ENCODE data around the gene C11orf91.

GRCh38 chr11:33730716-33731115 is 30.1 kb upstream of the C11orf91 start:
- TF ChIP-seq EP300 (IDR thresholded peaks at IDR 0.05; ENCODE audit: borderline replicate concordance) (no peak), FOXM1 (IDR thresholded peaks at IDR 0.05; ENCODE audit: borderline replicate concordance, low read depth) (no peak), RAD21 (IDR thresholded peaks at IDR 0.05; ENCODE audit: low read depth) (no peak), CREB1 (IDR thresholded peaks at IDR 0.05; ENCODE audit: low read depth) (no peak), TAF1 (IDR thresholded peaks at IDR 0.05; ENCODE audit: low read depth) (no peak), TEAD4 (IDR thresholded peaks at IDR 0.05) (no peak), REST (IDR thresholded peaks at IDR 0.05; ENCODE audit: low read depth) (no peak), NFIC (IDR thresholded peaks at IDR 0.05) (no peak), CEBPB (IDR thresholded peaks at IDR 0.05) (no peak), EGR1 (IDR thresholded peaks at IDR 0.05) (no peak), YY1 (IDR thresholded peaks at IDR 0.05; ENCODE audit: low read depth) (no peak), ZBTB7A (IDR thresholded peaks at IDR 0.05; ENCODE audit: low read depth) (no peak)
- TF ChIP-seq, protein P1, sequence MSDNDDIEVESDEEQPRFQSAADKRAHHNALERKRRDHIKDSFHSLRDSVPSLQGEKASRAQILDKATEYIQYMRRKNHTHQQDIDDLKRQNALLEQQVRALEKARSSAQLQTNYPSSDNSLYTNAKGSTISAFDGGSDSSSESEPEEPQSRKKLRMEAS (IDR thresholded peaks at IDR 0.05) = no peak
- TF ChIP-seq, protein P2, sequence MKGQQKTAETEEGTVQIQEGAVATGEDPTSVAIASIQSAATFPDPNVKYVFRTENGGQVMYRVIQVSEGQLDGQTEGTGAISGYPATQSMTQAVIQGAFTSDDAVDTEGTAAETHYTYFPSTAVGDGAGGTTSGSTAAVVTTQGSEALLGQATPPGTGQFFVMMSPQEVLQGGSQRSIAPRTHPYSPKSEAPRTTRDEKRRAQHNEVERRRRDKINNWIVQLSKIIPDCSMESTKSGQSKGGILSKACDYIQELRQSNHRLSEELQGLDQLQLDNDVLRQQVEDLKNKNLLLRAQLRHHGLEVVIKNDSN (IDR thresholded peaks at IDR 0.05) = no peak

All from Ishikawa (cell line).